Stimulated activated CD4-positive, alpha-beta T cell treated with anti-CD3 and anti-CD28 coated beads, Interleukin-15, amount 100 ng/mL, for 1 hour (primary cell): Measurements from ENCODE around the gene RNU4-1.

Experiments used
- DNase-seq, 2 donors: peaks; one replicate each; pipeline ENCODE4 v3.0.0-alpha.2; 2020; ENCODE audit warnings: low read depth in 1 of 2, low spot score in 1 of 2

RNU4-1 gene

GRCh38 chr12:120290609-120291305 lies 2.3 kb downstream of the RNU4-1 start:
- peak in 1 of 2 donors; percentile 13 for DNase-seq

DNA sequence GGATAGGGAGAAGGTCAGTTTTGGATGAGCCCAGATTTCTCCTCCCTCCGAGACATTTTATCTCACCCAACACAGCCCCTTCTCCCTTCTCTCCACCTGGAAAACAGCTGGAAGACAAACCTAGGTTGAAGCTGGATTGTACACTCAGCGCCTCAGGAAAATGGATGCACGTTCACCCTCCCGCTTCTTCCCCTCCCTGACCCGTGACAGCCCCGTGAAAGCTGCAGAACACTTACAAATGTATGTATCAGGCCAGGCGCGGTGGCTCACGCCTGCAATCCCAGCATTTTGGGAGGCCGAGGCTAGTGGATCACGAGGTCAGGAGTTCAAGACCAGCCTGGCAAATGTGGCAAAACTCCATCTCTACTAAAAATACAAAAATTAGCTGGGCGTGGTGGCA lies 5.5 kb downstream of the RNU4-1 start:
- DNase-seq, result no peak

GRCh38 chr12:120286768-120287490 lies 6.1 kb downstream of the RNU4-1 start:
- no peak for DNase-seq

- DNase-seq, result no peak
Measured at GRCh38 chr12:120284381-120284780, 8.7 kb downstream of the RNU4-1 start.

- DNase-seq, result no peak
Measured at GRCh38 chr12:120283318-120283717, 9.7 kb downstream of the RNU4-1 start.

- no peak for DNase-seq
Measured at GRCh38 chr12:120278137-120279069, 14.6 kb downstream of the RNU4-1 start.

- no peak for DNase-seq
Measured at GRCh38 chr12:120276734-120277133, 16.3 kb downstream of the RNU4-1 start.

DNA sequence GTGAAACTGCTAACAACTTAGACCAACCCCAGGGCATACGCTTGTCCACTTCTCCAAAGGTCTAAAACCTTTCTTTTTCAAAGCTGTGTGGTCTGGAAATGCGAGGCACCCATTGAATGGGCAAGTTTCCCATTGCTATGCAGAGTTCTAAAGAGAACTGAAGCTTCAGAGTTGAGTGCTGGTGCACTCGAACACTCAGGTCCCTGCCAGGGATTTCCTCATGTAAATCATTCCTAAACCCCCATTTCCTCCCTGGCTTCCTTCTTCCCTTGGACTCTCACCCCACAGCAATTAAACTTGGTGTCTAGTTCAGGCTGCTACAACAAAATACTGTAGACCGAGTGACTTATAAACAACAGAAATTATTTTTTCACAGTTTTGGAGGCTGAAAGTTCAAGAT lies 25.3 kb downstream of the RNU4-1 start:
- no peak for DNase-seq

- DNase-seq, result no peak
Measured at GRCh38 chr12:120266180-120266870, 26.7 kb downstream of the RNU4-1 start.

DNA sequence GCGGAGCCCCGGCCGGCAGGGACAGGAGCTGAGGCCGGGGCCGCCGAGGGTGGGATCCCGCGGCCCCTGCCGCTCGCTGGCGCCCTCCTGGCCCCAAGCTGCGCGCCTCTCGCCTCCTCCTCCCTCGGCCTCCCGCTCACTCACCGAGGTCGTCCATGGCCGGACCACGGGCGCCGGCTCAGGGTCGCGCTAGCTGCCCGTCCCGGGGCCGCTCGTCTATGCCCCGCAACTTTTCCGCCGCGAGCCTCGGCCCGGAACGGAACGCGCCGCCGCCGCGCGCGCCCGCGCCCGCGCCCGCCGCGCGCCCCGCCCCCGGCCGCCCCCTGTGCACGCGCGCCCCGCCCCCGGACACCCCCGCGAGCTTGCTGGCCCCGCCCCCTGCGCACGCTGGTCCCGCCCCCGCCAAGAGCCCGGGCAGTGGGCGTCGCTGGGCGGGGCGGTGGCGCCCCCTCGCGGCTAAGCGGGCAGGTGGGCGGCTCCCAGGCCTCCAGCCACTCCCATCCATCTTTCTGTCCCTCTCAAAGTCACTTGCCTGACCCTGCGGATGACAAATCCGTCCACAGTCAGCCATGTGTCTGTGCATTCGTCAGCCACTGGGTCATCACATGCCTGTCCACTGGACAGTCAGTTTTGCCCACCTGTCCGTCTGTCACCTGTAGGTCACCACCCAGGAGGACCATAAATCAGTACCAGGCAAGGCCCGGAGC lies 27.4 kb downstream of the RNU4-1 start, which contains the start of gene PXN:
PXN (minus strand) TSS at position 258 of the 707 bp plus-strand sequence; CDS start at position 157, 101 bp downstream.
- peak; percentile 88 to 90 for DNase-seq

GRCh38 chr12:120264904-120265472 lies 28.0 kb downstream of the RNU4-1 start:
- DNase-seq, result no peak

- DNase-seq, result no peak
Measured at GRCh38 chr12:120264086-120264903, 28.7 kb downstream of the RNU4-1 start.

DNA sequence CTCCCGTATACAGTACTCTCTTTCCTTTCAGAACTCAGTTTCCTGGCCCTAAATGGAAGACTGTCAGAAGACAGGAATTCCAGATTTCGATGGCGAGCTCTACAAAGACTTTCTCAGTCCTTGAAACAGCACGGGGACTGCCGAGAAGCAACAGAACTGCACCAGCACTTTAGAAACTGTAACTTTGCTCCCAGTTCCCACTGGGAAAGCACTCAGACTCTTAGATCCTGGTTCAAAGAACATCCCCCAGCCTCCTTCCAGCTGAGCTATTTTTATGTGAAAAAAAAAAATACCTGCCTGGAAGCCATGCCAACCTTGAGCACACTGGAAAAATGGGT lies 29.3 kb downstream of the RNU4-1 start:
- DNase-seq, result no peak

DNA sequence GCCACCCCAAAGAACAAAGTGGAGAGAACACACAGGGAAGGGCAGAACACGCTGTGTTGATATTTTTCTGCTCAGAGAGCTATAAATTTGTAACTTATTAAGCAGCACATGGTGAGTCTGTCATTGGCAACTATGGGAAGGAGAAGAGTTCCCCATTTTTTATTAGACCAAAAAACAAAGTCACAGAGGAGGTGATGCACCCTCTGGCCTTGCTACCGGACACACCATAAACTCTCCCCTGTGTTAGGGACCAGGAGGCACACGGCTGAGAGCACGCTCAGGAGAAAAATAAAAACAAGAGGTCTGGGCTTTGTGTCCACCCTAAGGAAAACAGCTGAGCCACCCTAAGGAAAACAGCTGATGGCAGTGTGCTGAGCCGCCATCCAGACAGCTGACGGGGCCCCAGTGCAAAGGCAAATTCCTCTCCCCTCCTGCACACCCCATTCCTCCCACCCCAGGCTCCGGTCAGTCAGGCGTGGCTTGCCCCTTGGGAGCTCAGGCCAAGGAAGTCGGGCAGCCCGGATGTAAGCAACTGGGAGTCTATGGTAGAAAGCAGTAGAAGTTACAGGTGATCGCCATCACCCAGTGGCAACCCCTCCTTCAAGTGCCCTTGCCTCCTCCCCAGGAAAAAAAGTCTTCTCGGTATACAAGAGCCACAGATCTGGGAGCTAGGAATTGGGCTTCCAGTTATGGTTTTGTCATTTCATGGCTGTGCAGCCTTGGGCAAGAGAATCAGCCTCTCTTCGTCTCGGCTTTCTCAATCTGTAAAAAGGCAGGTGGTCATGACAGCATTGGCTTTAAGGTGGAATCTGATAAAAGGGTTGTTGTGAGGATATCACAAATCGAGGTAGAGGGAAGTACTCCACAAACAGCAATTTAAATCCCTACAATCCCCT lies 29.9 kb downstream of the RNU4-1 start:
- DNase-seq, result no peak

DNA sequence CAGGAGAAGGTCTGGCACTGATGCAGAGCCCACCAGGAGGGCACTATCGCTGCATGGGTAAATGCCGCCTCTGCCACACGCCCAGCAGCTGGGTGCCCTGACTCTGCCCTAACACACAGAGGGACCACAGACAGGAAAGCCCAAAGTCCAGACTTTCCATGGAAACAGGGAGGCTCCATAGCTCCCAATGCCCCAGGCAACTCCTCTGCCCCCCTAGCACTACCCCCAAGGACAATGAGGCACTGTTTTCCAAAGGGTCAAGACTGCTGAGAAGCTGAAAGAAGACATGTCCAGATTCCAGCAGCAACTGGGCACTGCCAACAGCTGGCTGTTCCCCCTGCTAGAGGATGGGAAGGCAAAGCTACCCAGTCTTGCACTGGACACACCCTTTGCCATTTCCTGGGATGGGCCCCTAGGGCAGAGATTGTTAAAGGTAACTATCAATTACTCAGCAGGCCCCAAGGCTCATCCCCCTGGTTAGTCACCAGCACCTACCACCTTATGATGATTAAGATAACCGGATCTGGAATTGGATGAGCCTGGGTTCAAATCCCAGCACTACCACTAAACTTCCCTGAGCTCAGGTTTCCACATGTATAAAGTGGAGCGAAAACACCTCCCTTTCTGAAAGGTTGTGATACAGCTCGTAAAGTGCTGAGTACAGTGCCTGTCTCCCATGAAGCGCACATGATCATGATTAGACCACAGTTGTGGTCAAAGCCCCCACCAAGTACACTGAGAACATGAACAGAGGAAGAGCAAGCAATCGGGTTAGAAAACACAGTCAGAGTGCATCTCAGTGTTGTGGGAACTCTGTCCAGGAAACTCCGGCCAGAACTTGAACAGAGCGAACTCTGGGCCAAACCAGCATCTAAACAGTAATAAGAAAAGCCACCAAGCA lies 30.8 kb downstream of the RNU4-1 start:
- no peak for DNase-seq

DNA sequence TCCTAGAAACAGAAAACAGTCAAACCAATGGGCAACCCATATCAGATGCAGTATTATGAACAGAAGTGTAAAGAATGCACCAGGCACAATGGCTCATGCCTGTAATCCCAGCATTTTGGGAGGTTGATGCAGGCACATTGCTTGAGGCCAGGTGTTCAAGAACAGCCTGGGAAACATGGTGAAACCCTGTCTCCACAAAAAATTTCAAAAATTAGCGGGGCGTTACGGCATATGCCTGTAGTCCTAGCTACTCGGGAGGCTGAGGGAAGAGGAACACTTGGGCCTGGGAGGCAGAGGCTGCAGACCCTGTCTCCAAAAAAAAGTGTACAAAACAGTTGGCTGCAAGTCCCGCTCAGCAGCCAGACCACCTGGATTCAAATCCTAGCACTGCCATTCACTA lies 32.4 kb downstream of the RNU4-1 start:
- DNase-seq, result no peak
